ENCODE measurements around the gene ATP12A.
A peak's percentile ranks its signal among the peaks of the same experiment; 100 is the strongest.

The ATP12A gene

DNA sequence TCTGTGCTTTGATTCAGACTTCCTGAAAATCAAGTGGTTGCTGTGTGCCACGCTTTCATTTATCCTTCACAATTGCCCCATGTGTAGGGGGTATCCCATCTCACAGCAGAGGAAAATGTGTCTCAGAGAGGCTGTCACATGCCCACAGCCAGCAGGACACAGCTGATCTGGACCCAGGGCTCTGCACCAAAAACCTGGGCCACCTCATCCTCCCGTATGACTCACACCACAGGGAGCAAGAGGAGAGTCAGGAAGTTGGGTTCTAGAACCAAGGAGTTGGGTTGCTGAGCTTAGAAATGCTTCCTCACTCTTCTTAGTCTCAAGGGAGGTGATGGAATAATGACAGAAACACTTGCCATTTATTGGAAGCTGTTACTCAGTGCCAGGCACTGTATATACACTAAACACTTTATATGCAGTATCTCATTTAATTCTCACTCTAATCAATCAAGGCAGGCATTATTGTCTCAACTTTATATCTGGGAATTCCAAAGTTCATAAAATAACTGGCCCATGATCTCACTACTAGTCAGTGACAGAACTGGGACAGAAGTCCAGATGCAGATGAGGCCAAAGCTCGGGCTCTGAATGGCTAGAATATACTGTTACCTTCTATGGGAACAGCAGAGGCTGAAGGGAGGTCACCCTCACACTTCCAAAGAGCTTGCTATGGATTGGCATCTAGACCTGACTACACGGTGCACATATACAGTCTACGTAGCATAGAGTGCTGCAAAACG lies 47.7 kb upstream of the ATP12A start:
- Histone ChIP-seq H2AFZ (ENCODE audit: low read length) (no peak overlapping the region), H3K18ac (ENCODE audit: low read length) (no peak overlapping the region), H2BK5ac (ENCODE audit: low read length) (no peak overlapping the region), H4K91ac (ENCODE audit: low read depth, low read length, poor library complexity) (no peak overlapping the region), H2BK12ac (ENCODE audit: low read length) (no peak overlapping the region), H3K79me1 (ENCODE audit: low read depth, low read length) (no peaks in the 10 kb centered on the region), H2BK120ac (ENCODE audit: low read depth, low read length) (no peak overlapping the region), H3K4ac (ENCODE audit: low read length) (no peak overlapping the region), H3K4me2 (ENCODE audit: insufficient read depth, low read length, poor library complexity, severe bottlenecking) (no peak overlapping the region), H3K23ac (ENCODE audit: low read depth, low read length, poor library complexity) (no peak overlapping the region), H3K27ac (replicated peaks; ENCODE audit: low read length) (no peak overlapping the region), H3K27me3 (ENCODE audit: control insufficient read depth in 3 of 3, insufficient read depth in 3 of 3, low read depth in 1 of 3, low read length in 3 of 3) (no peaks in the 10 kb centered on the region), H3K4me3 (ENCODE audit: low read length in 2 of 2) (no peak overlapping the region), H4K8ac (ENCODE audit: low read depth, low read length) (no peak overlapping the region), H2AK5ac (ENCODE audit: low read depth, low read length) (no peak overlapping the region), H3K14ac (ENCODE audit: low read length) (no peak overlapping the region), H3K9me3 (replicated peaks in 1 of 2; ENCODE audit: control insufficient read depth in 2 of 2, insufficient read depth in 1 of 2, low read depth in 1 of 2, low read length in 2 of 2) (peaks cover 0 to 2% of the 10 kb centered on the region in 2 donors), H3K4me1 (ENCODE audit: control insufficient read depth in 2 of 2, insufficient read depth in 1 of 2, low read depth in 1 of 2, low read length in 2 of 2) (peaks cover 9 to 13% of the 10 kb centered on the region in 2 donors), H3K9ac (ENCODE audit: low read depth, low read length, poor library complexity) (no peak overlapping the region), H2BK15ac (ENCODE audit: low read length) (no peak overlapping the region), H3K36me3 (replicated peaks in 1 of 2; ENCODE audit: control insufficient read depth in 2 of 2, insufficient read depth in 2 of 2, low read length in 2 of 2) (no peaks in the 10 kb centered on the region)
- no CpG with 5 or more reads among the region's 6 CpGs for WGBS, 2 donors (ENCODE audit: extremely low coverage in 2 of 2, insufficient read length in 2 of 2, insufficient replicate concordance in 1 of 2)
- no peak for DNase-seq (ENCODE audit: low spot score)

DNA sequence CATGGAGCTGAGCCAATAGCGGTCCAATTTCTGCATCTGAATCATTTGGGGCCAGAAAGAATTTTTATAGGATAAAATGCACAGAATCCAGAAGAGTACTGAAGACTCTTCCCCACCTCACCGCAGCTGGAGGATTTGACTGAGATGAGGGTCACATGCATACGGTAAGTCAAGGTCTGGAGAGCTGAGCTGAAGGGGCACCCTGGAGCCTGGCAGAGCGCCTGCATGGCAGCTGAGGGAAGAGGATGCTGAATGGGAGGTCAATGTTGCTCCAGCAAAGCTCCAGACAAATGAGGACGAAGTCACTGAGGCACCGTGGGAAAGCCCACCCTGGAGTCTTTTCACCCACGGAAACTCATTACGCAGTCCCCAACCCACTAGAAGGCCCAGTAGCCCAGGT lies 43.4 kb upstream of the ATP12A start:
- H3K23ac ChIP-seq (ENCODE audit: low read depth, low read length, poor library complexity) = no peak overlapping the region
- H3K18ac ChIP-seq (ENCODE audit: low read length) = no peak overlapping the region
- H2AFZ ChIP-seq (ENCODE audit: low read length) = no peak overlapping the region
- H4K8ac ChIP-seq (ENCODE audit: low read depth, low read length) = no peak overlapping the region
- no peaks in the 10 kb centered on the region for H3K27me3 ChIP-seq (ENCODE audit: control insufficient read depth in 3 of 3, insufficient read depth in 3 of 3, low read depth in 1 of 3, low read length in 3 of 3)
- H3K9me3 ChIP-seq (replicated peaks in 1 of 2; ENCODE audit: control insufficient read depth in 2 of 2, insufficient read depth in 1 of 2, low read depth in 1 of 2, low read length in 2 of 2) = peaks cover 0 to 2% of the 10 kb centered on the region in 2 donors
- H3K4ac ChIP-seq (ENCODE audit: low read length) = no peak overlapping the region
- H2BK120ac ChIP-seq (ENCODE audit: low read depth, low read length) = no peak overlapping the region
- no peak overlapping the region for H3K9ac ChIP-seq (ENCODE audit: low read depth, low read length, poor library complexity)
- H2BK15ac ChIP-seq (ENCODE audit: low read length) = no peak overlapping the region
- H3K4me3 ChIP-seq (ENCODE audit: low read length in 2 of 2) = no peak overlapping the region
- H2BK12ac ChIP-seq (ENCODE audit: low read length) = no peak overlapping the region
- H3K27ac ChIP-seq (replicated peaks; ENCODE audit: low read length) = no peak overlapping the region
- H3K4me1 ChIP-seq (ENCODE audit: control insufficient read depth in 2 of 2, insufficient read depth in 1 of 2, low read depth in 1 of 2, low read length in 2 of 2) = no peaks in the 10 kb centered on the region
- DNase-seq (ENCODE audit: low spot score) = no peak
- H3K79me1 ChIP-seq (ENCODE audit: low read depth, low read length) = no peaks in the 10 kb centered on the region
- H4K91ac ChIP-seq (ENCODE audit: low read depth, low read length, poor library complexity) = no peak overlapping the region
- H3K14ac ChIP-seq (ENCODE audit: low read length) = no peak overlapping the region
- no peak overlapping the region for H3K4me2 ChIP-seq (ENCODE audit: insufficient read depth, low read length, poor library complexity, severe bottlenecking)
- WGBS, 2 donors (ENCODE audit: extremely low coverage in 2 of 2, insufficient read length in 2 of 2, insufficient replicate concordance in 1 of 2) = no CpG with 5 or more reads among the region's 8 CpGs
- H2BK5ac ChIP-seq (ENCODE audit: low read length) = no peak overlapping the region
- no peak overlapping the region for H2AK5ac ChIP-seq (ENCODE audit: low read depth, low read length)
- H3K36me3 ChIP-seq (replicated peaks in 1 of 2; ENCODE audit: control insufficient read depth in 2 of 2, insufficient read depth in 2 of 2, low read length in 2 of 2) = no peaks in the 10 kb centered on the region

DNA sequence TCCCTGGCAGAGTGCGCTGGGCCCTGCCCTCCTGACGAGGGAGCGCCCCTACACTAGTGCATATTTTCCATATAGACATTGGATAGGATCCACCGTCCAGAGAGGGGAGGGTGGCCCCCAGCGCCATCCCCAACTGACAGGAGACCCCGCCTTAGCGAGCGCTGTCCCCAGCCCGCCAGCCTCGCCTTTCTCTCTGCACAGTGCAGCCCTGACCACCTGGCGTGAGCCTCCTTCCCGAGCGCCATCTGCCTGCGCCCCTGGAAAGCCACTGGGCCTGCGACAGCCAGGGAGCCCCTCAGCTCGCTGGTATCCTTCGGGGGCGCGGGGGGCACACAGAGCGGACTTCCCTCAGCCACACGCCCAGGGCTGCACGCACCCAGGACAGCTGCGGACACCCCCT lies 42.1 kb upstream of the ATP12A start:
- H2AFZ ChIP-seq (ENCODE audit: low read length) = no peak overlapping the region
- H4K91ac ChIP-seq (ENCODE audit: low read depth, low read length, poor library complexity) = no peak overlapping the region
- H3K9me3 ChIP-seq (replicated peaks in 1 of 2; ENCODE audit: control insufficient read depth in 2 of 2, insufficient read depth in 1 of 2, low read depth in 1 of 2, low read length in 2 of 2) = peaks cover 0 to 2% of the 10 kb centered on the region in 2 donors
- no peak overlapping the region for H2BK5ac ChIP-seq (ENCODE audit: low read length)
- no peak overlapping the region for H2BK15ac ChIP-seq (ENCODE audit: low read length)
- H3K4me1 ChIP-seq (ENCODE audit: control insufficient read depth in 2 of 2, insufficient read depth in 1 of 2, low read depth in 1 of 2, low read length in 2 of 2) = no peaks in the 10 kb centered on the region
- H3K4me3 ChIP-seq (ENCODE audit: low read length in 2 of 2) = no peak overlapping the region
- no peak overlapping the region for H2BK120ac ChIP-seq (ENCODE audit: low read depth, low read length)
- H2AK5ac ChIP-seq (ENCODE audit: low read depth, low read length) = no peak overlapping the region
- no peak overlapping the region for H4K8ac ChIP-seq (ENCODE audit: low read depth, low read length)
- no peak overlapping the region for H3K9ac ChIP-seq (ENCODE audit: low read depth, low read length, poor library complexity)
- H3K23ac ChIP-seq (ENCODE audit: low read depth, low read length, poor library complexity) = no peak overlapping the region
- no peak overlapping the region for H3K4ac ChIP-seq (ENCODE audit: low read length)
- H3K27ac ChIP-seq (replicated peaks; ENCODE audit: low read length) = no peak overlapping the region
- WGBS, 2 donors (ENCODE audit: extremely low coverage in 2 of 2, insufficient read length in 2 of 2, insufficient replicate concordance in 1 of 2) = no CpG with 5 or more reads among the region's 23 CpGs
- H3K36me3 ChIP-seq (replicated peaks in 1 of 2; ENCODE audit: control insufficient read depth in 2 of 2, insufficient read depth in 2 of 2, low read length in 2 of 2) = no peaks in the 10 kb centered on the region
- H3K14ac ChIP-seq (ENCODE audit: low read length) = no peak overlapping the region
- H2BK12ac ChIP-seq (ENCODE audit: low read length) = no peak overlapping the region
- H3K4me2 ChIP-seq (ENCODE audit: insufficient read depth, low read length, poor library complexity, severe bottlenecking) = no peak overlapping the region
- no peak for DNase-seq (ENCODE audit: low spot score)
- H3K18ac ChIP-seq (ENCODE audit: low read length) = peak overlapping the region; percentile 22
- H3K79me1 ChIP-seq (ENCODE audit: low read depth, low read length) = no peaks in the 10 kb centered on the region
- H3K27me3 ChIP-seq (ENCODE audit: control insufficient read depth in 3 of 3, insufficient read depth in 3 of 3, low read depth in 1 of 3, low read length in 3 of 3) = no peaks in the 10 kb centered on the region

- no peaks in the 10 kb centered on the region for H3K4me1 ChIP-seq (ENCODE audit: control insufficient read depth in 2 of 2, insufficient read depth in 1 of 2, low read depth in 1 of 2, low read length in 2 of 2)
- H3K79me1 ChIP-seq (ENCODE audit: low read depth, low read length) = no peaks in the 10 kb centered on the region
- H3K4ac ChIP-seq (ENCODE audit: low read length) = no peak overlapping the region
- H2AK5ac ChIP-seq (ENCODE audit: low read depth, low read length) = no peak overlapping the region
- WGBS, 2 donors (ENCODE audit: extremely low coverage in 2 of 2, insufficient read length in 2 of 2, insufficient replicate concordance in 1 of 2) = no CpG with 5 or more reads among the region's 4 CpGs
- H2AFZ ChIP-seq (ENCODE audit: low read length) = no peak overlapping the region
- H3K27ac ChIP-seq (replicated peaks; ENCODE audit: low read length) = no peak overlapping the region
- no peaks in the 10 kb centered on the region for H3K27me3 ChIP-seq (ENCODE audit: control insufficient read depth in 3 of 3, insufficient read depth in 3 of 3, low read depth in 1 of 3, low read length in 3 of 3)
- H3K14ac ChIP-seq (ENCODE audit: low read length) = no peak overlapping the region
- no peak overlapping the region for H2BK120ac ChIP-seq (ENCODE audit: low read depth, low read length)
- no peaks in the 10 kb centered on the region for H3K36me3 ChIP-seq (replicated peaks in 1 of 2; ENCODE audit: control insufficient read depth in 2 of 2, insufficient read depth in 2 of 2, low read length in 2 of 2)
- H2BK15ac ChIP-seq (ENCODE audit: low read length) = no peak overlapping the region
- H3K4me2 ChIP-seq (ENCODE audit: insufficient read depth, low read length, poor library complexity, severe bottlenecking) = no peak overlapping the region
- H4K91ac ChIP-seq (ENCODE audit: low read depth, low read length, poor library complexity) = no peak overlapping the region
- H3K23ac ChIP-seq (ENCODE audit: low read depth, low read length, poor library complexity) = no peak overlapping the region
- no peak overlapping the region for H3K18ac ChIP-seq (ENCODE audit: low read length)
- H3K9ac ChIP-seq (ENCODE audit: low read depth, low read length, poor library complexity) = no peak overlapping the region
- no peak overlapping the region for H4K8ac ChIP-seq (ENCODE audit: low read depth, low read length)
- H3K9me3 ChIP-seq (replicated peaks in 1 of 2; ENCODE audit: control insufficient read depth in 2 of 2, insufficient read depth in 1 of 2, low read depth in 1 of 2, low read length in 2 of 2) = peaks cover 0 to 2% of the 10 kb centered on the region in 2 donors
- no peak overlapping the region for H2BK5ac ChIP-seq (ENCODE audit: low read length)
- no peak for DNase-seq (ENCODE audit: low spot score)
- H3K4me3 ChIP-seq (ENCODE audit: low read length in 2 of 2) = no peak overlapping the region
- H2BK12ac ChIP-seq (ENCODE audit: low read length) = no peak overlapping the region
These were observed 39.5 kb upstream of the ATP12A start for GRCh38 chr13:24640752-24641151.
